ENCODE data around the gene MRTO4.
"Not testable (repeated sequence)": the region's sequence is repeated elsewhere in the genome, so short reads cannot be mapped to it uniquely, and the experiment has no call there.

DNA sequence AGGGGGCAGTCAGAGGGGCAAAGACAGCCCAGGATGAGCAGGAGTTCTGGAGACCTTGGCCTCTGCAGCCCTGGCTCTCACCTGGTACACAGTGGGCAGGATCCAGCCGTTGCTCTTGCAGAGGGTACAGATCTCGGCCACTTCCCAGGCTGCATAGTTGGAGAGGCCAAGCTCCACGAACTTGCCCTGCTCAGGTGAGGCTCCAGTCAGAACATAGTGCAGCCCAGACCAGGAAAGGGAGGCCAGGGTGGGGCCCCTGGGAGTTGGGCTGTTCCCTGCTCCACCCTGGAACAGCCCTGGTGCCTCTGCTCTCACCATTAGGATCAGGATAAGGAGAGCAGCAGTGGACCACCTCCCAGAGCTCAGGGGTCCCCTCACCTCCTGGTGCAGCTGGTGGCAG, 34.2 kb downstream of the MRTO4 start:
- not testable (repeated sequence) for TF ChIP-seq HCFC1 (IDR thresholded peaks at IDR 0.05; ENCODE audit: low read depth, low read length); RFX5 (IDR thresholded peaks at IDR 0.05; ENCODE audit: low read depth, low read length); RARA (CRISPR knock-in tag; IDR thresholded peaks at IDR 0.05); ZNF263 (CRISPR knock-in tag; IDR thresholded peaks at IDR 0.05); SP1 (IDR thresholded peaks at IDR 0.05); SP1 (CRISPR knock-in tag; IDR thresholded peaks at IDR 0.05); SUZ12 (IDR thresholded peaks at IDR 0.05; ENCODE audit: low read depth, low read length); ZFP62 (CRISPR knock-in tag; IDR thresholded peaks at IDR 0.05); YY1 (IDR thresholded peaks at IDR 0.05; ENCODE audit: insufficient read depth, insufficient replicate concordance, low read depth, low read length); KDM5A (IDR thresholded peaks at IDR 0.05; ENCODE audit: borderline replicate concordance, low read length); PCBP2 (optimal IDR thresholded peaks at IDR 0.05; ENCODE audit: low read depth, low read length, poor library complexity, severe bottlenecking); ZNF839 (CRISPR knock-in tag; IDR thresholded peaks at IDR 0.05; ENCODE audit: borderline replicate concordance); MAZ (IDR thresholded peaks at IDR 0.05; ENCODE audit: borderline replicate concordance, low read depth, low read length); MAZ (CRISPR knock-in tag; IDR thresholded peaks at IDR 0.05; ENCODE audit: low read depth)
- TF ChIP-seq, protein P1, sequence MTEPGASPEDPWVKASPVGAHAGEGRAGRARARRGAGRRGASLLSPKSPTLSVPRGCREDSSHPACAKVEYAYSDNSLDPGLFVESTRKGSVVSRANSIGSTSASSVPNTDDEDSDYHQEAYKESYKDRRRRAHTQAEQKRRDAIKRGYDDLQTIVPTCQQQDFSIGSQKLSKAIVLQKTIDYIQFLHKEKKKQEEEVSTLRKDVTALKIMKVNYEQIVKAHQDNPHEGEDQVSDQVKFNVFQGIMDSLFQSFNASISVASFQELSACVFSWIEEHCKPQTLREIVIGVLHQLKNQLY (CRISPR knock-in tag; IDR thresholded peaks at IDR 0.05), result not testable (repeated sequence)
- TF ChIP-seq, protein P2, sequence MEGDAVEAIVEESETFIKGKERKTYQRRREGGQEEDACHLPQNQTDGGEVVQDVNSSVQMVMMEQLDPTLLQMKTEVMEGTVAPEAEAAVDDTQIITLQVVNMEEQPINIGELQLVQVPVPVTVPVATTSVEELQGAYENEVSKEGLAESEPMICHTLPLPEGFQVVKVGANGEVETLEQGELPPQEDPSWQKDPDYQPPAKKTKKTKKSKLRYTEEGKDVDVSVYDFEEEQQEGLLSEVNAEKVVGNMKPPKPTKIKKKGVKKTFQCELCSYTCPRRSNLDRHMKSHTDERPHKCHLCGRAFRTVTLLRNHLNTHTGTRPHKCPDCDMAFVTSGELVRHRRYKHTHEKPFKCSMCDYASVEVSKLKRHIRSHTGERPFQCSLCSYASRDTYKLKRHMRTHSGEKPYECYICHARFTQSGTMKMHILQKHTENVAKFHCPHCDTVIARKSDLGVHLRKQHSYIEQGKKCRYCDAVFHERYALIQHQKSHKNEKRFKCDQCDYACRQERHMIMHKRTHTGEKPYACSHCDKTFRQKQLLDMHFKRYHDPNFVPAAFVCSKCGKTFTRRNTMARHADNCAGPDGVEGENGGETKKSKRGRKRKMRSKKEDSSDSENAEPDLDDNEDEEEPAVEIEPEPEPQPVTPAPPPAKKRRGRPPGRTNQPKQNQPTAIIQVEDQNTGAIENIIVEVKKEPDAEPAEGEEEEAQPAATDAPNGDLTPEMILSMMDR (CRISPR knock-in tag; IDR thresholded peaks at IDR 0.05), result not testable (repeated sequence)
